Fibroblast of skin of right quadriceps (primary cell): ENCODE results near the gene CAPN1.
A peak's percentile ranks its signal among the peaks of the same experiment; 100 is the strongest.

Source experiments
- DNase-seq: peaks from one replicate; pipeline ENCODE4 v3.0.0-alpha.2; 2013

CAPN1 gene

GRCh38 chr11:65204646-65205601 is 23.2 kb downstream of the CAPN1 start:
- DNase-seq, result peak; percentile 19

- no peak for DNase-seq
These were observed 23.9 kb downstream of the CAPN1 start for GRCh38 chr11:65205602-65205967.

- no peak for DNase-seq
These were observed 24.7 kb downstream of the CAPN1 start for GRCh38 chr11:65206441-65206841.

- DNase-seq, result no peak
These were observed 25.2 kb downstream of the CAPN1 start for GRCh38 chr11:65206901-65207300.

GRCh38 chr11:65207918-65208784 is 26.4 kb downstream of the CAPN1 start:
- no peak for DNase-seq

GRCh38 chr11:65208785-65209710 is 27.3 kb downstream of the CAPN1 start:
- DNase-seq, result no peak

- DNase-seq, result no peak
These were observed 28.1 kb downstream of the CAPN1 start for GRCh38 chr11:65209711-65210360.

- DNase-seq, result no peak
These were observed 28.6 kb downstream of the CAPN1 start for GRCh38 chr11:65210361-65210731.

GRCh38 chr11:65210748-65211147 is 29.0 kb downstream of the CAPN1 start:
- DNase-seq, result no peak

- no peak for DNase-seq
These were observed 29.8 kb downstream of the CAPN1 start for GRCh38 chr11:65211293-65212105.

- DNase-seq, result no peak
These were observed 30.6 kb downstream of the CAPN1 start for GRCh38 chr11:65212226-65212801.

- DNase-seq, result no peak
These were observed 31.8 kb downstream of the CAPN1 start for GRCh38 chr11:65213322-65214211.

GRCh38 chr11:65214212-65214845 is 32.6 kb downstream of the CAPN1 start:
- no peak for DNase-seq

GRCh38 chr11:65215441-65216076 is 33.8 kb downstream of the CAPN1 start:
- no peak for DNase-seq

- DNase-seq, result no peak
These were observed 35.1 kb downstream of the CAPN1 start for GRCh38 chr11:65216830-65217229.

- no peak for DNase-seq
These were observed 36.0 kb downstream of the CAPN1 start for GRCh38 chr11:65217441-65218423.

- no peak for DNase-seq
These were observed 36.7 kb downstream of the CAPN1 start for GRCh38 chr11:65218446-65218845.

GRCh38 chr11:65219930-65220213 is 38.1 kb downstream of the CAPN1 start:
- DNase-seq, result peak; percentile 22
